HepG2 (cell line): ENCODE data around the gene ENTPD6. TPM values are rescaled to one million over a fixed set of nuclear protein-coding genes. Genes with fewer than 3 reads are reported as not detected.
A peak's percentile ranks its signal among the peaks of the same experiment; 100 is the strongest.

Source experiments
- ATF6 ChIP-seq: sonication (generic); formaldehyde crosslinking; conservative IDR thresholded peaks from 2 replicates; pipeline ENCODE4 v1.4.0; 2020; ENCODE audit warnings: missing genetic modification reagents
- CBX1 ChIP-seq: IDR thresholded peaks from one replicate; pipeline ENCODE4 v1.6.1; 2016; ENCODE audit warnings: antibody characterized with exemption, low read depth
- GFI1 ChIP-seq: sonication (generic); formaldehyde crosslinking; IDR thresholded peaks from 2 replicates; pipeline ENCODE4 v1.5.0; 2020; ENCODE audit warnings: missing genetic modification reagents, mild to moderate bottlenecking, borderline replicate concordance
- KDM1A ChIP-seq: IDR thresholded peaks from 2 replicates; pipeline ENCODE4 v1.6.1; 2016; ENCODE audit warnings: missing compliant biosample characterization
- MLLT10 ChIP-seq: sonication (generic); formaldehyde crosslinking; IDR thresholded peaks from 2 replicates; pipeline ENCODE4 v1.4.0; 2020; ENCODE audit warnings: missing genetic modification reagents
- NCOA5 ChIP-seq: sonication (generic); formaldehyde crosslinking; IDR thresholded peaks from 2 replicates; pipeline ENCODE4 v1.4.0; 2020; ENCODE audit warnings: missing genetic modification reagents
- NFE2L1 ChIP-seq: sonication (generic); formaldehyde crosslinking; IDR thresholded peaks from 2 replicates; pipeline ENCODE4 v1.4.0; 2020; ENCODE audit warnings: missing genetic modification reagents, mild to moderate bottlenecking, borderline replicate concordance
- SRY ChIP-seq: sonication (generic); formaldehyde crosslinking; IDR thresholded peaks from 2 replicates; pipeline ENCODE4 v1.8.0; 2022; ENCODE audit warnings: mild to moderate bottlenecking, missing genetic modification reagents
- ZBTB8A ChIP-seq: sonication (generic); formaldehyde crosslinking; IDR thresholded peaks from 2 replicates; pipeline ENCODE4 v1.4.0; 2020; ENCODE audit warnings: mild to moderate bottlenecking, low read depth, missing genetic modification reagents, borderline replicate concordance
- ZFP82 ChIP-seq: sonication (generic); formaldehyde crosslinking; IDR thresholded peaks from 2 replicates; pipeline ENCODE4 v1.5.1; 2020; ENCODE audit warnings: mild to moderate bottlenecking, missing genetic modification reagents, borderline replicate concordance
- ZNF512B ChIP-seq: sonication (generic); formaldehyde crosslinking; IDR thresholded peaks from 2 replicates; pipeline ENCODE4 v1.5.1; 2020; ENCODE audit warnings: missing genetic modification reagents, mild to moderate bottlenecking, borderline replicate concordance
- ZUFSP ChIP-seq: sonication (generic); formaldehyde crosslinking; IDR thresholded peaks from 2 replicates; pipeline ENCODE4 v1.9.0; 2021; ENCODE audit warnings: missing genetic modification reagents, mild to moderate bottlenecking, borderline replicate concordance
- polyA plus RNA-seq, 8 experiments: library from polyadenylated mRNA; depleted of rRNA in 3 of 8; stranded (reverse) in 7 of 8; unstranded in 1 of 8; fragments of >200 nt; fragmentation: Illumina TruSeq in 4 of 8; extraction: Trizol in 4 of 8; gene quantifications; 2 replicates each; pipeline versions ENCODE4 v1.2.1 to v1.2.3, GENCODE V29; 2011 to 2016; ENCODE audit warnings: low read depth in 4 of 8, missing spikeins in 1 of 8, mixed read lengths in 1 of 8; ENCODE audit not compliant: insufficient read depth in 1 of 8
- total RNA-seq, 5 experiments: library from RNA; depleted of rRNA; stranded (reverse); fragments of >200 nt; fragmentation: Illumina TruSeq; extraction: Trizol; gene quantifications; 2 replicates each; pipeline ENCODE4 v1.2.3, GENCODE V29; 2016; ENCODE audit warnings: low read depth in 1 of 5
- TF ChIP-seq, protein P1 (sequence below): sonication (generic); formaldehyde crosslinking; IDR thresholded peaks from 2 replicates; pipeline ENCODE4 v1.8.1; 2023; ENCODE audit warnings: mild to moderate bottlenecking, missing genetic modification reagents
- TF ChIP-seq, protein P2 (sequence below): sonication (generic); formaldehyde crosslinking; IDR thresholded peaks from 2 replicates; pipeline ENCODE4 v1.4.0; 2020; ENCODE audit warnings: missing genetic modification reagents
- TF ChIP-seq, protein P3 (sequence below): sonication (generic); IDR thresholded peaks from 2 replicates; pipeline ENCODE4 v1.6.1; 2016; ENCODE audit warnings: low read depth, borderline replicate concordance
- TF ChIP-seq, protein P4 (sequence below): sonication (generic); formaldehyde crosslinking; IDR thresholded peaks from 2 replicates; pipeline ENCODE4 v1.4.0; 2020; ENCODE audit warnings: missing genetic modification reagents

Gene ENTPD6
- total and polyA plus RNA-seq, 2 of the 13 experiments (the other 11 are each of a cell fraction or from before 2014, with no cell fraction given), result 164 to 172 TPM

GRCh38 chr20:25223179-25223661 is 27.7 kb downstream of the ENTPD6 start (continued):
- TF ChIP-seq, protein P1, sequence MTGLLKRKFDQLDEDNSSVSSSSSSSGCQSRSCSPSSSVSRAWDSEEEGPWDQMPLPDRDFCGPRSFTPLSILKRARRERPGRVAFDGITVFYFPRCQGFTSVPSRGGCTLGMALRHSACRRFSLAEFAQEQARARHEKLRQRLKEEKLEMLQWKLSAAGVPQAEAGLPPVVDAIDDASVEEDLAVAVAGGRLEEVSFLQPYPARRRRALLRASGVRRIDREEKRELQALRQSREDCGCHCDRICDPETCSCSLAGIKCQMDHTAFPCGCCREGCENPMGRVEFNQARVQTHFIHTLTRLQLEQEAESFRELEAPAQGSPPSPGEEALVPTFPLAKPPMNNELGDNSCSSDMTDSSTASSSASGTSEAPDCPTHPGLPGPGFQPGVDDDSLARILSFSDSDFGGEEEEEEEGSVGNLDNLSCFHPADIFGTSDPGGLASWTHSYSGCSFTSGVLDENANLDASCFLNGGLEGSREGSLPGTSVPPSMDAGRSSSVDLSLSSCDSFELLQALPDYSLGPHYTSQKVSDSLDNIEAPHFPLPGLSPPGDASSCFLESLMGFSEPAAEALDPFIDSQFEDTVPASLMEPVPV (CRISPR knock-in tag), result 0 out of 2 replicates have a peak, but pooled peaks have one; percentile 53
- TF ChIP-seq CBX1 (no peak), SRY (CRISPR knock-in tag) (no peak), NCOA5 (no peak), NFE2L1 (CRISPR knock-in tag) (no peak), ZBTB8A (no peak), ATF6 (no peak), ZUFSP (no peak), ZFP82 (no peak), MLLT10 (CRISPR knock-in tag) (no peak), GFI1 (CRISPR knock-in tag) (no peak), ZNF512B (CRISPR knock-in tag) (no peak), KDM1A (CRISPR knock-in tag) (no peak)
- TF ChIP-seq, protein P2, sequence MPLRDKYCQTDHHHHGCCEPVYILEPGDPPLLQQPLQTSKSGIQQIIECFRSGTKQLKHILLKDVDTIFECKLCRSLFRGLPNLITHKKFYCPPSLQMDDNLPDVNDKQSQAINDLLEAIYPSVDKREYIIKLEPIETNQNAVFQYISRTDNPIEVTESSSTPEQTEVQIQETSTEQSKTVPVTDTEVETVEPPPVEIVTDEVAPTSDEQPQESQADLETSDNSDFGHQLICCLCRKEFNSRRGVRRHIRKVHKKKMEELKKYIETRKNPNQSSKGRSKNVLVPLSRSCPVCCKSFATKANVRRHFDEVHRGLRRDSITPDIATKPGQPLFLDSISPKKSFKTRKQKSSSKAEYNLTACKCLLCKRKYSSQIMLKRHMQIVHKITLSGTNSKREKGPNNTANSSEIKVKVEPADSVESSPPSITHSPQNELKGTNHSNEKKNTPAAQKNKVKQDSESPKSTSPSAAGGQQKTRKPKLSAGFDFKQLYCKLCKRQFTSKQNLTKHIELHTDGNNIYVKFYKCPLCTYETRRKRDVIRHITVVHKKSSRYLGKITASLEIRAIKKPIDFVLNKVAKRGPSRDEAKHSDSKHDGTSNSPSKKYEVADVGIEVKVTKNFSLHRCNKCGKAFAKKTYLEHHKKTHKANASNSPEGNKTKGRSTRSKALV (CRISPR knock-in tag), result no peak
- TF ChIP-seq, protein P3, sequence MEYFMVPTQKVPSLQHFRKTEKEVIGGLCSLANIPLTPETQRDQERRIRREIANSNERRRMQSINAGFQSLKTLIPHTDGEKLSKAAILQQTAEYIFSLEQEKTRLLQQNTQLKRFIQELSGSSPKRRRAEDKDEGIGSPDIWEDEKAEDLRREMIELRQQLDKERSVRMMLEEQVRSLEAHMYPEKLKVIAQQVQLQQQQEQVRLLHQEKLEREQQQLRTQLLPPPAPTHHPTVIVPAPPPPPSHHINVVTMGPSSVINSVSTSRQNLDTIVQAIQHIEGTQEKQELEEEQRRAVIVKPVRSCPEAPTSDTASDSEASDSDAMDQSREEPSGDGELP, result no peak
- TF ChIP-seq, protein P4, sequence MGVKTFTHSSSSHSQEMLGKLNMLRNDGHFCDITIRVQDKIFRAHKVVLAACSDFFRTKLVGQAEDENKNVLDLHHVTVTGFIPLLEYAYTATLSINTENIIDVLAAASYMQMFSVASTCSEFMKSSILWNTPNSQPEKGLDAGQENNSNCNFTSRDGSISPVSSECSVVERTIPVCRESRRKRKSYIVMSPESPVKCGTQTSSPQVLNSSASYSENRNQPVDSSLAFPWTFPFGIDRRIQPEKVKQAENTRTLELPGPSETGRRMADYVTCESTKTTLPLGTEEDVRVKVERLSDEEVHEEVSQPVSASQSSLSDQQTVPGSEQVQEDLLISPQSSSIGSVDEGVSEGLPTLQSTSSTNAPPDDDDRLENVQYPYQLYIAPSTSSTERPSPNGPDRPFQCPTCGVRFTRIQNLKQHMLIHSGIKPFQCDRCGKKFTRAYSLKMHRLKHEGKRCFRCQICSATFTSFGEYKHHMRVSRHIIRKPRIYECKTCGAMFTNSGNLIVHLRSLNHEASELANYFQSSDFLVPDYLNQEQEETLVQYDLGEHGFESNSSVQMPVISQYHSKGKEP (CRISPR knock-in tag), result no peak
